ENCODE data around the gene PRTFDC1.

DNA sequence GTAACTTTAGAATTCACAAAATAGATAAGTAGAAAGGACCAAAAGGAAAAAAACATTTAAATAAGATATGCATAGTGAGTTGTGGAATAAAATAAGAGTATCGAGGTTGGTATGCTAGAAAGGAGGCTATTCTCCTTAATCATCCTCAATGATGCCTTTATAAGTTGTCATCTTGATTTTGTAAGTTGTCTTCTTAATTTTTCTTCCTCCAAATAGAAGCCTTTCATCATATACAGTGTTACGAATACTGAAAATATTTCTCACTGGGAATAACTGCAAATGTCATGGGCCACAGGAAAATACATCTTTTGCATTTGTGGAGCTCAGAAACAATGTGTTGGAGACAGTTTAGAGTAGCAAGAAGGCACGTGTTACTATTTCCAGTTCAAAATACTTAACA, 31.5 kb upstream of the PRTFDC1 start:
- TF ChIP-seq, protein P1, sequence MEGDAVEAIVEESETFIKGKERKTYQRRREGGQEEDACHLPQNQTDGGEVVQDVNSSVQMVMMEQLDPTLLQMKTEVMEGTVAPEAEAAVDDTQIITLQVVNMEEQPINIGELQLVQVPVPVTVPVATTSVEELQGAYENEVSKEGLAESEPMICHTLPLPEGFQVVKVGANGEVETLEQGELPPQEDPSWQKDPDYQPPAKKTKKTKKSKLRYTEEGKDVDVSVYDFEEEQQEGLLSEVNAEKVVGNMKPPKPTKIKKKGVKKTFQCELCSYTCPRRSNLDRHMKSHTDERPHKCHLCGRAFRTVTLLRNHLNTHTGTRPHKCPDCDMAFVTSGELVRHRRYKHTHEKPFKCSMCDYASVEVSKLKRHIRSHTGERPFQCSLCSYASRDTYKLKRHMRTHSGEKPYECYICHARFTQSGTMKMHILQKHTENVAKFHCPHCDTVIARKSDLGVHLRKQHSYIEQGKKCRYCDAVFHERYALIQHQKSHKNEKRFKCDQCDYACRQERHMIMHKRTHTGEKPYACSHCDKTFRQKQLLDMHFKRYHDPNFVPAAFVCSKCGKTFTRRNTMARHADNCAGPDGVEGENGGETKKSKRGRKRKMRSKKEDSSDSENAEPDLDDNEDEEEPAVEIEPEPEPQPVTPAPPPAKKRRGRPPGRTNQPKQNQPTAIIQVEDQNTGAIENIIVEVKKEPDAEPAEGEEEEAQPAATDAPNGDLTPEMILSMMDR (IDR thresholded peaks at IDR 0.05), result no peak
- TF ChIP-seq POLR2A (IDR thresholded peaks at IDR 0.05), result no peak

Data from heart left ventricle (tissue), 13 donors.